HG03280 (cell line): ENCODE results near the gene TEX2.
"Not testable (repeated sequence)": the region's sequence is repeated elsewhere in the genome, so short reads cannot be mapped to it uniquely, and the experiment has no call there.

Experiments
- ATAC-seq: cut with Tn5 transposase; IDR thresholded peaks from one replicate; pipeline ENCODE4 v1.9.1; 2021; ENCODE audit warnings: mild to moderate bottlenecking, moderate library complexity; ENCODE audit not compliant: unreplicated experiment

The TEX2 gene

GRCh38 chr17:64185557-64185956 lies 77.5 kb downstream of the TEX2 start:
- not testable (repeated sequence) for ATAC-seq

- no peak for ATAC-seq
Observed at GRCh38 chr17:64185101-64185500, 78.0 kb downstream of the TEX2 start.

- ATAC-seq, result no peak
Observed at GRCh38 chr17:64183815-64184214, 79.2 kb downstream of the TEX2 start.

GRCh38 chr17:64182325-64183012 lies 80.6 kb downstream of the TEX2 start:
- ATAC-seq, result no peak

GRCh38 chr17:64180089-64181073 lies 82.7 kb downstream of the TEX2 start:
- no peak for ATAC-seq

- not testable (repeated sequence) for ATAC-seq
Observed at GRCh38 chr17:64179024-64179423, 84.0 kb downstream of the TEX2 start.

GRCh38 chr17:64178011-64178825 lies 84.8 kb downstream of the TEX2 start:
- ATAC-seq, result no peak

GRCh38 chr17:64177311-64178010 lies 85.6 kb downstream of the TEX2 start:
- ATAC-seq, result no peak

GRCh38 chr17:64176556-64176955 lies 86.5 kb downstream of the TEX2 start:
- ATAC-seq, result no peak

GRCh38 chr17:64174686-64175456 lies 88.2 kb downstream of the TEX2 start:
- ATAC-seq, result no peak

GRCh38 chr17:64173646-64174045 lies 89.4 kb downstream of the TEX2 start:
- ATAC-seq, result no peak

- ATAC-seq, result no peak
Observed at GRCh38 chr17:64172510-64172909, 90.5 kb downstream of the TEX2 start.

GRCh38 chr17:64171041-64171440 lies 92.0 kb downstream of the TEX2 start:
- no peak for ATAC-seq

- no peak for ATAC-seq
Observed at GRCh38 chr17:64170286-64170685, 92.8 kb downstream of the TEX2 start.

- not testable (repeated sequence) for ATAC-seq
Observed at GRCh38 chr17:64167666-64168065, 95.4 kb downstream of the TEX2 start.

- no peak for ATAC-seq
Observed at GRCh38 chr17:64166876-64167275, 96.2 kb downstream of the TEX2 start.

GRCh38 chr17:64165347-64165746 lies 97.7 kb downstream of the TEX2 start:
- ATAC-seq, result no peak

- no peak for ATAC-seq
Observed at GRCh38 chr17:64164596-64165285, 98.3 kb downstream of the TEX2 start.

- no peak for ATAC-seq
Observed at GRCh38 chr17:64163468-64163867, 99.6 kb downstream of the TEX2 start.
